Fibroblast of pulmonary artery (primary cell): Measurements from ENCODE around the gene MPHOSPH6.
"Not testable (repeated sequence)": the region's sequence is repeated elsewhere in the genome, so short reads cannot be mapped to it uniquely, and the experiment has no call there.

Experiments used
- DNase-seq: peaks from one replicate; pipeline ENCODE4 v3.0.0-alpha.2; 2010; ENCODE audit warnings: low read depth
- H3K4me3 ChIP-seq: replicated peaks from 2 replicates; pipeline ENCODE4 v1.5.1; 2011; ENCODE audit warnings: low read depth, mild to moderate bottlenecking, control low read depth, low read length, moderate library complexity
- TF ChIP-seq, protein P1 (sequence below): IDR thresholded peaks from 2 replicates; pipeline ENCODE4 v1.5.1; 2011; ENCODE audit warnings: mild to moderate bottlenecking, control low read depth, low read length, inconsistent platforms; ENCODE audit errors: missing control alignments

Gene MPHOSPH6

GRCh38 chr16:82152641-82153112 lies 17.3 kb downstream of the MPHOSPH6 start:
- TF ChIP-seq, protein P1, sequence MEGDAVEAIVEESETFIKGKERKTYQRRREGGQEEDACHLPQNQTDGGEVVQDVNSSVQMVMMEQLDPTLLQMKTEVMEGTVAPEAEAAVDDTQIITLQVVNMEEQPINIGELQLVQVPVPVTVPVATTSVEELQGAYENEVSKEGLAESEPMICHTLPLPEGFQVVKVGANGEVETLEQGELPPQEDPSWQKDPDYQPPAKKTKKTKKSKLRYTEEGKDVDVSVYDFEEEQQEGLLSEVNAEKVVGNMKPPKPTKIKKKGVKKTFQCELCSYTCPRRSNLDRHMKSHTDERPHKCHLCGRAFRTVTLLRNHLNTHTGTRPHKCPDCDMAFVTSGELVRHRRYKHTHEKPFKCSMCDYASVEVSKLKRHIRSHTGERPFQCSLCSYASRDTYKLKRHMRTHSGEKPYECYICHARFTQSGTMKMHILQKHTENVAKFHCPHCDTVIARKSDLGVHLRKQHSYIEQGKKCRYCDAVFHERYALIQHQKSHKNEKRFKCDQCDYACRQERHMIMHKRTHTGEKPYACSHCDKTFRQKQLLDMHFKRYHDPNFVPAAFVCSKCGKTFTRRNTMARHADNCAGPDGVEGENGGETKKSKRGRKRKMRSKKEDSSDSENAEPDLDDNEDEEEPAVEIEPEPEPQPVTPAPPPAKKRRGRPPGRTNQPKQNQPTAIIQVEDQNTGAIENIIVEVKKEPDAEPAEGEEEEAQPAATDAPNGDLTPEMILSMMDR: no peak
- no peak for DNase-seq
- H3K4me3 ChIP-seq: no peak overlapping the region

DNA sequence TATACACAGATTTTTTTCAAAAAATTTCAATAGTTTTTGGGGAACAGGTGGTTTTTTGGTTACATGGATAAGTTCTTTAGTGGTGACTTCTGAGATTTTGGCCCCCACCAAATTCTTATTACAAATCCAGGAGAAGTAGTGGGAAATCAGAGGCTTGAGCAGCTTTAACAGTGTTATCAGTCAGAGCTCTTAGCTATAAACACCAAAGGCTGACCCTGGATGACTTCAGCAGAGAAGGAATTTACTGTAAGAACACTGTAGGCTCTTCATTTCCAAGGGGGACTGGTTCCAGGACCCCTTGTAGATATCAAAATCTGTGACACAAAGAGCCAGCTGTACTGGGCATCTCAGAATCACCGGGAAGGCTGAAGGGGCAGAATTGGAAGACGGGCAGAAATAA lies 17.8 kb downstream of the MPHOSPH6 start:
- DNase-seq: no peak
- TF ChIP-seq, protein P1: no peak
- H3K4me3 ChIP-seq: no peak overlapping the region

- TF ChIP-seq, protein P1: no peak
- no peak for DNase-seq
- H3K4me3 ChIP-seq: no peak overlapping the region
Observed at GRCh38 chr16:82150549-82150948, 19.5 kb downstream of the MPHOSPH6 start.

- DNase-seq: no peak
- no peak overlapping the region for H3K4me3 ChIP-seq
- TF ChIP-seq, protein P1: no peak
Observed at GRCh38 chr16:82149536-82149935, 20.5 kb downstream of the MPHOSPH6 start.

DNA sequence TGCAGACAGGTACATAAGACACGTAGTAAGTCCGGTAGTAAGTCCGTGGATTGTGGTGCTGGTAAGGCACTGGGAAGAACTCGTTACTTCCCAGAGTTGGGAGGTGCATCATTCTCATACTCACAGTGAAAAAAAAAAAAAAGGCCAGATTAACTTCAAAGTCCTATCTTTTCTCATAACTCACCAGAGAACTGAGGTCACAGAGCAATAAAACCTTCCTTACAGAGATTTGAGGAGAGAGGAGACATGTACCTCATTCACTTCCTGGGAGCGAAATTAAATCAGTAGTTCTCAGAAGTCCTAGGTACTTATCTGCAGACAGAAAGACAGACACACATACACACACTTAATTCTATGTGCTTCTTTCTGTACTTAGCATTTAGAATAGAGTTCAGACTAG lies 22.5 kb downstream of the MPHOSPH6 start:
- DNase-seq: no peak
- TF ChIP-seq, protein P1: no peak
- no peak overlapping the region for H3K4me3 ChIP-seq

DNA sequence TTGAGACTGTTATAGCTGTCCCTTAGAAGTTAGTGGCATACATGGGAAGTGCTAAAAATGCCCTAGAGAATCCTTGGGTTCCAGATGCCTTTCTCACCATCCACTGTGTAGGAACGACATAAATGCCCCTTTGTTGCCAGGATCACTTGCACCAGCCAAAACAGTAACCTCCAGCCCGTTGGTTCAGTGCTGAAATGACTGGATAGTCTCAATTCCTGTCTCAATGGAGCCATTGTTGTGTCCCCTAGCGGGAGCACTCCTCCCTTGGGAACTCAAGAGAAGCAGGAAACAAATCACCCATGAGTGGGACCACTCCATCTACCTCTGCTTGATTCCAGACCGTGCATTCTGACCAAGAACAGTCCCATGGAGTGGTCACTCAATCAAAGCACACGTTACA lies 23.1 kb downstream of the MPHOSPH6 start:
- no peak for DNase-seq
- no peak overlapping the region for H3K4me3 ChIP-seq
- TF ChIP-seq, protein P1: no peak

GRCh38 chr16:82146556-82146955 lies 23.5 kb downstream of the MPHOSPH6 start:
- DNase-seq: no peak
- no peak overlapping the region for H3K4me3 ChIP-seq
- TF ChIP-seq, protein P1: no peak

GRCh38 chr16:82139286-82139571 lies 30.8 kb downstream of the MPHOSPH6 start:
- DNase-seq, H3K4me3 ChIP-seq: not testable (repeated sequence)
